GM12878 (cell line): ENCODE data around the gene TMEM170B. TPM values are rescaled to one million over a fixed set of nuclear protein-coding genes. Genes with fewer than 3 reads are reported as not detected.

Experiments
- ATAC-seq: fragments of 200-7000 bp; cut with Tn5 transposase; 3 replicates; pipeline ENCODE4 v1.9.1; 2020; ENCODE audit warnings: mild to moderate bottlenecking, moderate library complexity
- BruUV-seq: library from RNA; stranded (reverse); fragments of 400-500 nt; replicated peaks from 2 replicates; lab custom pipeline; 2021; lab: Mats Ljungman, UMichigan
- CTCF ChIA-PET: fragments of 300-600 bp; sonication (Branson Sonifier 250); formaldehyde crosslinking; extraction: SDS; loops from one replicate; lab custom pipeline; 2021; ENCODE audit warnings: inconsistent platforms; lab: Yijun Ruan, JAX
- POLR2A ChIA-PET: fragments of 350-600 bp; formaldehyde crosslinking; extraction: SDS; loops from one replicate; lab custom pipeline; 2021; ENCODE audit warnings: inconsistent platforms; lab: Charles Lee
- RAD21 ChIA-PET: fragments of 300-600 bp; sonication (Branson Sonifier 250); formaldehyde crosslinking; loops from one replicate; lab custom pipeline; 2023; ENCODE audit warnings: antibody characterized with exemption; ENCODE audit not compliant: unreplicated experiment; lab: Charles Lee
- SMC1A ChIA-PET: fragments of 300-600 bp; sonication (Branson Sonifier 250); formaldehyde crosslinking; loops from one replicate; lab custom pipeline; 2023; ENCODE audit not compliant: unreplicated experiment, uncharacterized antibody; lab: Charles Lee
- DNase-seq: peaks from one replicate; pipeline ENCODE4 v3.0.0-alpha.2; 2011; ENCODE audit warnings: low read depth, low spot score
- FAIRE-seq: peaks from 3 replicates; lab custom pipeline; 2011; peaks lifted over from hg19 to GRCh38; lab: Jason Lieb, UNC
- H2AFZ ChIP-seq: 2 replicates; pipeline ENCODE4 v1.6.0; 2011; ENCODE audit warnings: low read depth, low read length, control low read depth; ENCODE audit not compliant: control insufficient read depth
- H3K27ac ChIP-seq: 2 replicates; pipeline ENCODE4 v1.5.1; 2011; ENCODE audit warnings: control low read depth; ENCODE audit not compliant: control insufficient read depth, insufficient read depth
- H3K27me3 ChIP-seq, 2 experiments: replicated peaks in 1 of 2; 2 replicates each; pipeline versions ENCODE4 v1.6.0 to v1.6.1; 2011; ENCODE audit warnings: low read length in 1 of 2; ENCODE audit not compliant: control insufficient read depth in 2 of 2, insufficient read depth in 2 of 2
- H3K36me3 ChIP-seq, 2 experiments: 2 replicates each; pipeline ENCODE4 v1.5.1; 2011; ENCODE audit warnings: low read length in 1 of 2; ENCODE audit not compliant: control insufficient read depth in 2 of 2, insufficient read depth in 2 of 2
- H3K4me1 ChIP-seq: 2 replicates; pipeline ENCODE4 v1.6.1; 2011; ENCODE audit warnings: mild to moderate bottlenecking, low read length, moderate library complexity, mixed read lengths; ENCODE audit not compliant: control insufficient read depth, insufficient read depth
- H3K4me2 ChIP-seq: 2 replicates; pipeline ENCODE4 v1.6.0; 2011; ENCODE audit warnings: control low read depth; ENCODE audit not compliant: control insufficient read depth, insufficient read depth
- H3K4me3 ChIP-seq: fragments of 200-600 bp; sonication (generic); 2 replicates; pipeline ENCODE4 v1.5.1; 2016
- H3K79me2 ChIP-seq: 2 replicates; pipeline ENCODE4 v1.6.0; 2011; ENCODE audit warnings: low read length; ENCODE audit not compliant: control insufficient read depth, insufficient read depth
- H3K9ac ChIP-seq: 2 replicates; pipeline ENCODE4 v1.8.0; 2011; ENCODE audit warnings: low read length, control low read depth, mixed read lengths; ENCODE audit not compliant: control insufficient read depth, insufficient read depth
- H3K9me3 ChIP-seq: replicated peaks from 3 replicates; pipeline ENCODE4 v1.5.1; 2011; ENCODE audit warnings: mild to moderate bottlenecking, low read length; ENCODE audit not compliant: control insufficient read depth, insufficient read depth
- H4K20me1 ChIP-seq: 2 replicates; pipeline ENCODE4 v1.6.0; 2011; ENCODE audit not compliant: control insufficient read depth, insufficient read depth
- BMI1 ChIP-seq: fragments of 450-650 bp; IDR thresholded peaks from 2 replicates; pipeline ENCODE4 v1.6.1; 2016; ENCODE audit warnings: mild to moderate bottlenecking, moderate library complexity, borderline replicate concordance
- CREB1 ChIP-seq: IDR thresholded peaks from 2 replicates; pipeline ENCODE4 v1.6.1; 2012; ENCODE audit warnings: low read depth, mild to moderate bottlenecking, inconsistent platforms
- DPF2 ChIP-seq: fragments of 450-650 bp; IDR thresholded peaks from 2 replicates; pipeline ENCODE4 v1.6.1; 2017; ENCODE audit warnings: mild to moderate bottlenecking
- FOXM1 ChIP-seq: IDR thresholded peaks from 2 replicates; pipeline ENCODE4 v1.6.1; 2012; ENCODE audit warnings: low read depth, mild to moderate bottlenecking, inconsistent platforms, low read length, moderate library complexity
- HDAC6 ChIP-seq: fragments of 200-600 bp; sonication (generic); IDR thresholded peaks from one replicate; pipeline ENCODE4 v1.8.0; 2017; ENCODE audit warnings: antibody characterized with exemption; ENCODE audit not compliant: unreplicated experiment
- MEF2B ChIP-seq: fragments of 450-650 bp; IDR thresholded peaks from 2 replicates; pipeline ENCODE4 v1.6.1; 2018; ENCODE audit warnings: mild to moderate bottlenecking, moderate library complexity; ENCODE audit not compliant: partially characterized antibody, poor library complexity, severe bottlenecking
- NFYA ChIP-seq: IDR thresholded peaks from 2 replicates; pipeline ENCODE4 v1.6.1; 2011; ENCODE audit warnings: low read depth, mild to moderate bottlenecking, low read length, improper control_type of control experiment, borderline replicate concordance
- NR2C1 ChIP-seq: fragments of 450-650 bp; IDR thresholded peaks from 2 replicates; pipeline ENCODE4 v1.6.1; 2017; ENCODE audit warnings: antibody characterized with exemption, mild to moderate bottlenecking, moderate library complexity
- POLR2AphosphoS5 ChIP-seq: IDR thresholded peaks from 2 replicates; pipeline ENCODE4 v1.6.1; 2011; ENCODE audit warnings: mild to moderate bottlenecking, low read length, inconsistent platforms
- POU2F2 ChIP-seq: IDR thresholded peaks from 3 replicates; pipeline ENCODE4 v1.6.1; 2011; ENCODE audit warnings: low read depth, mild to moderate bottlenecking, low read length, borderline replicate concordance
- RUNX3 ChIP-seq: IDR thresholded peaks from 2 replicates; pipeline ENCODE4 v1.6.1; 2012; ENCODE audit warnings: low read length, inconsistent platforms
- SIX5 ChIP-seq: IDR thresholded peaks from 2 replicates; pipeline ENCODE4 v1.6.1; 2011; ENCODE audit warnings: mild to moderate bottlenecking, low read depth, low read length, moderate library complexity; ENCODE audit not compliant: severe bottlenecking
- SPI1 ChIP-seq: IDR thresholded peaks from 2 replicates; pipeline ENCODE4 v1.6.1; 2011; ENCODE audit warnings: low read depth, mild to moderate bottlenecking, low read length, moderate library complexity, borderline replicate concordance; ENCODE audit not compliant: insufficient read depth
- ZNF384 ChIP-seq: IDR thresholded peaks from 2 replicates; pipeline ENCODE4 v1.6.1; 2012; ENCODE audit warnings: low read depth, mild to moderate bottlenecking, low read length, improper control_type of control experiment, borderline replicate concordance
- WGBS: methylation state at CpG from one replicate; pipeline ENCODE4 v1.1.6; 2016; ENCODE audit warnings: low lambda C conversion rate; ENCODE audit not compliant: insufficient replicate concordance, insufficient coverage; ENCODE audit errors: missing lambda C conversion rate; 5-methylcytosine and 5-hydroxymethylcytosine counted together
- in situ Hi-C: fragments of 300-500 bp; cut with MboI; formaldehyde crosslinking; loops from 9 replicates; pipeline ENCODE4 v1.14.3; 2018; ENCODE audit warnings: mixed read lengths
- intact Hi-C: fragments of 100-400 bp; cut with micrococcal nuclease; formaldehyde crosslinking; loops from one replicate; pipeline ENCODE4 v1.14.2; 2022; ENCODE audit not compliant: unreplicated experiment
- polyA plus RNA-seq, 11 experiments: library from polyadenylated mRNA; depleted of rRNA in 4 of 11; unstranded in 6 of 11; stranded (reverse) in 5 of 11; fragments of >200 nt; fragmentation: Nextera tagmentation in 4 of 11; fragmentation: Illumina TruSeq in 1 of 11; extraction: Ambion mirVana in 4 of 11; extraction: Trizol in 1 of 11; gene quantifications; 1 replicate in 1 of 11; 2 replicates in 10 of 11; pipeline versions ENCODE4 v1.2.1 to v1.2.3, GENCODE V29; 2011 to 2016; ENCODE audit warnings: inconsistent platforms in 2 of 11, missing spikeins in 2 of 11, low read depth in 1 of 11
- total RNA-seq, 4 experiments: library from RNA; depleted of rRNA in 3 of 4; stranded (reverse); fragments of >200 nt in 3 of 4; fragmentation: Illumina TruSeq in 1 of 4; extraction: Trizol in 1 of 4; gene quantifications; 2 replicates each; pipeline versions ENCODE4 v1.2.1 to v1.2.3, GENCODE V29; 2013 to 2021
- TF ChIP-seq, protein P1 (sequence below): fragments of 450-650 bp; IDR thresholded peaks from 2 replicates; pipeline ENCODE4 v1.6.1; 2017; ENCODE audit warnings: mild to moderate bottlenecking, moderate library complexity

TMEM170B gene
- total and polyA plus RNA-seq, 10 of the 15 experiments (the other 5 are each of a cell fraction or from before 2014, with no cell fraction given), result 0.38 to 10.3 (median 4.2) TPM

GRCh38 chr6:11613336-11613735 is 75.8 kb downstream of the TMEM170B start:
- RAD21 ChIA-PET, result no interaction called here
- no peak for ATAC-seq
- TF ChIP-seq POU2F2, result no peak
- TF ChIP-seq, protein P1, sequence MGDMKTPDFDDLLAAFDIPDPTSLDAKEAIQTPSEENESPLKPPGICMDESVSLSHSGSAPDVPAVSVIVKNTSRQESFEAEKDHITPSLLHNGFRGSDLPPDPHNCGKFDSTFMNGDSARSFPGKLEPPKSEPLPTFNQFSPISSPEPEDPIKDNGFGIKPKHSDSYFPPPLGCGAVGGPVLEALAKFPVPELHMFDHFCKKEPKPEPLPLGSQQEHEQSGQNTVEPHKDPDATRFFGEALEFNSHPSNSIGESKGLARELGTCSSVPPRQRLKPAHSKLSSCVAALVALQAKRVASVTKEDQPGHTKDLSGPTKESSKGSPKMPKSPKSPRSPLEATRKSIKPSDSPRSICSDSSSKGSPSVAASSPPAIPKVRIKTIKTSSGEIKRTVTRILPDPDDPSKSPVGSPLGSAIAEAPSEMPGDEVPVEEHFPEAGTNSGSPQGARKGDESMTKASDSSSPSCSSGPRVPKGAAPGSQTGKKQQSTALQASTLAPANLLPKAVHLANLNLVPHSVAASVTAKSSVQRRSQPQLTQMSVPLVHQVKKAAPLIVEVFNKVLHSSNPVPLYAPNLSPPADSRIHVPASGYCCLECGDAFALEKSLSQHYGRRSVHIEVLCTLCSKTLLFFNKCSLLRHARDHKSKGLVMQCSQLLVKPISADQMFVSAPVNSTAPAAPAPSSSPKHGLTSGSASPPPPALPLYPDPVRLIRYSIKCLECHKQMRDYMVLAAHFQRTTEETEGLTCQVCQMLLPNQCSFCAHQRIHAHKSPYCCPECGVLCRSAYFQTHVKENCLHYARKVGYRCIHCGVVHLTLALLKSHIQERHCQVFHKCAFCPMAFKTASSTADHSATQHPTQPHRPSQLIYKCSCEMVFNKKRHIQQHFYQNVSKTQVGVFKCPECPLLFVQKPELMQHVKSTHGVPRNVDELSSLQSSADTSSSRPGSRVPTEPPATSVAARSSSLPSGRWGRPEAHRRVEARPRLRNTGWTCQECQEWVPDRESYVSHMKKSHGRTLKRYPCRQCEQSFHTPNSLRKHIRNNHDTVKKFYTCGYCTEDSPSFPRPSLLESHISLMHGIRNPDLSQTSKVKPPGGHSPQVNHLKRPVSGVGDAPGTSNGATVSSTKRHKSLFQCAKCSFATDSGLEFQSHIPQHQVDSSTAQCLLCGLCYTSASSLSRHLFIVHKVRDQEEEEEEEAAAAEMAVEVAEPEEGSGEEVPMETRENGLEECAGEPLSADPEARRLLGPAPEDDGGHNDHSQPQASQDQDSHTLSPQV, result no peak
- no peak for TF ChIP-seq DPF2
- TF ChIP-seq BMI1, result no peak
- no peak for TF ChIP-seq SPI1
- TF ChIP-seq MEF2B, result no peak
- TF ChIP-seq NFYA, result no peak
- no peak for TF ChIP-seq CREB1
- no peak for TF ChIP-seq FOXM1
- TF ChIP-seq POLR2AphosphoS5, result no peak
- no peak for TF ChIP-seq HDAC6
- TF ChIP-seq RUNX3, result no peak
- TF ChIP-seq NR2C1, result no peak
- TF ChIP-seq ZNF384, result no peak
- no peak for TF ChIP-seq SIX5
- no TSS peak for BruUV-seq
- FAIRE-seq, result no peak
- no peaks in the 10 kb centered on the region for H3K79me2 ChIP-seq
- H3K27ac ChIP-seq, result no peak overlapping the region
- no peak overlapping the region for H2AFZ ChIP-seq
- H3K4me2 ChIP-seq, result no peak overlapping the region
- CTCF ChIA-PET, result interaction anchor here (1.4 to 1.5 kb wide), 2 partner anchors 27 to 42 kb away, joined by 3 read pairs; no protein-coding TSS in a partner anchor
- POLR2A ChIA-PET, result no interaction called here
- in situ Hi-C loops (no loop called here), intact Hi-C loops (no loop called here)
- H3K4me3 ChIP-seq, result no peak overlapping the region
- DNase-seq, result no peak
- H3K27me3 ChIP-seq, result no peaks in the 10 kb centered on the region
- H3K4me1 ChIP-seq, result no peaks in the 10 kb centered on the region
- SMC1A ChIA-PET, result interaction anchor here (0.7 to 1.7 kb wide), 4 partner anchors 16 to 1046 kb away, joined by 3 to 4 read pairs (median 3); partner anchors contain the start of gene EDN1
- H3K9me3 ChIP-seq, result no peaks in the 10 kb centered on the region
- H3K36me3 ChIP-seq, result no peaks in the 10 kb centered on the region
- H3K9ac ChIP-seq, result no peak overlapping the region
- WGBS, result 58% methylated on average over 1 of the region's 1 CpG
- no peaks in the 10 kb centered on the region for H4K20me1 ChIP-seq
